Nephron (organoid): ENCODE measurements around the gene PLPP7.
"Not testable (repeated sequence)": the region's sequence is repeated elsewhere in the genome, so short reads cannot be mapped to it uniquely, and the experiment has no call there.

Experiments used
- H3K27ac Mint-ChIP-seq, 3 experiments: 2 replicates each; pipeline ENCODE4 v1.8.0; 2020; ENCODE audit warnings: mixed read lengths in 3 of 3, mild to moderate bottlenecking in 2 of 3, moderate library complexity in 1 of 3
- H3K27me3 Mint-ChIP-seq: 2 replicates; pipeline ENCODE4 v1.8.0; 2021; ENCODE audit warnings: low read depth, mild to moderate bottlenecking, moderate library complexity, mixed read lengths
- H3K36me3 Mint-ChIP-seq: 2 replicates; pipeline ENCODE4 v1.8.0; 2020; ENCODE audit warnings: low read depth, mixed read lengths
- H3K4me1 Mint-ChIP-seq: 2 replicates; pipeline ENCODE4 v1.8.0; 2020; ENCODE audit warnings: mixed read lengths
- H3K4me3 Mint-ChIP-seq, 3 experiments: 2 replicates each; pipeline ENCODE4 v1.8.0; 2020; ENCODE audit warnings: mild to moderate bottlenecking in 3 of 3, mixed read lengths in 3 of 3, moderate library complexity in 2 of 3
- H3K9me3 Mint-ChIP-seq: 2 replicates; pipeline ENCODE4 v1.8.0; 2020; ENCODE audit warnings: mixed read lengths
- TF ChIP-seq, protein P1 (sequence below), 3 experiments: fragments of 200-600 bp; sonication (generic); IDR thresholded peaks; one replicate each; pipeline ENCODE4 v1.5.0; 2021; ENCODE audit warnings: antibody characterized with exemption in 3 of 3; ENCODE audit not compliant: unreplicated experiment in 3 of 3

Gene PLPP7

DNA sequence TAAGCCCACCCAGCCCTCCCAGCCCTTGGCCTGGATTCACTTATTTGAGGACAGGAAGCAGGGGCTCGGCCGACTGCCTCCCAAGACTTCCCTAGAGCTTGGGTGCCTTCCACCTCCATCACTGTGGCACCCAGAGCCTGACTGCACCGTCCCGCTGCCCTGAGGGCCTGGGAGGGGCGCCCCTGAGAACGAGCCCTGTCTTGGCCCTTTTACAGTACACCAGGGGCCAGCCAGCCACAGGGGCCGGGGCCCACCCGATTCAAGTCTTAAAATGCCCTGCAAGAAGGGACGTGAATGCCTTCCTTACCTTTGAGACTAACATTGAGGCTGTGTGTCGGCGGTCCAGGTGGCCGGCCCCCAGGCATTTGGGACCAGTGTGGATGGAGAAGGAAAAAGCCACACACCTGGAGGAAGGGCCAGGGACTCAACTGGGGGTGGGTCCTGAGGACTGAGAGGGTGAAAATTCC is 30.1 kb upstream of the PLPP7 start:
- no peak overlapping the region for H3K27ac Mint-ChIP-seq
- H3K36me3 Mint-ChIP-seq = no peaks in the 10 kb centered on the region
- no peak overlapping the region for H3K4me3 Mint-ChIP-seq
- H3K9me3 Mint-ChIP-seq = no peaks in the 10 kb centered on the region
- H3K4me1 Mint-ChIP-seq = peaks cover 28% of the 10 kb centered on the region
- TF ChIP-seq, protein P1, sequence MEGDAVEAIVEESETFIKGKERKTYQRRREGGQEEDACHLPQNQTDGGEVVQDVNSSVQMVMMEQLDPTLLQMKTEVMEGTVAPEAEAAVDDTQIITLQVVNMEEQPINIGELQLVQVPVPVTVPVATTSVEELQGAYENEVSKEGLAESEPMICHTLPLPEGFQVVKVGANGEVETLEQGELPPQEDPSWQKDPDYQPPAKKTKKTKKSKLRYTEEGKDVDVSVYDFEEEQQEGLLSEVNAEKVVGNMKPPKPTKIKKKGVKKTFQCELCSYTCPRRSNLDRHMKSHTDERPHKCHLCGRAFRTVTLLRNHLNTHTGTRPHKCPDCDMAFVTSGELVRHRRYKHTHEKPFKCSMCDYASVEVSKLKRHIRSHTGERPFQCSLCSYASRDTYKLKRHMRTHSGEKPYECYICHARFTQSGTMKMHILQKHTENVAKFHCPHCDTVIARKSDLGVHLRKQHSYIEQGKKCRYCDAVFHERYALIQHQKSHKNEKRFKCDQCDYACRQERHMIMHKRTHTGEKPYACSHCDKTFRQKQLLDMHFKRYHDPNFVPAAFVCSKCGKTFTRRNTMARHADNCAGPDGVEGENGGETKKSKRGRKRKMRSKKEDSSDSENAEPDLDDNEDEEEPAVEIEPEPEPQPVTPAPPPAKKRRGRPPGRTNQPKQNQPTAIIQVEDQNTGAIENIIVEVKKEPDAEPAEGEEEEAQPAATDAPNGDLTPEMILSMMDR (IDR thresholded peaks at IDR 0.05; ENCODE audit: unreplicated experiment in 3 of 3) = no peak
- peaks cover 10% of the 10 kb centered on the region for H3K27me3 Mint-ChIP-seq

DNA sequence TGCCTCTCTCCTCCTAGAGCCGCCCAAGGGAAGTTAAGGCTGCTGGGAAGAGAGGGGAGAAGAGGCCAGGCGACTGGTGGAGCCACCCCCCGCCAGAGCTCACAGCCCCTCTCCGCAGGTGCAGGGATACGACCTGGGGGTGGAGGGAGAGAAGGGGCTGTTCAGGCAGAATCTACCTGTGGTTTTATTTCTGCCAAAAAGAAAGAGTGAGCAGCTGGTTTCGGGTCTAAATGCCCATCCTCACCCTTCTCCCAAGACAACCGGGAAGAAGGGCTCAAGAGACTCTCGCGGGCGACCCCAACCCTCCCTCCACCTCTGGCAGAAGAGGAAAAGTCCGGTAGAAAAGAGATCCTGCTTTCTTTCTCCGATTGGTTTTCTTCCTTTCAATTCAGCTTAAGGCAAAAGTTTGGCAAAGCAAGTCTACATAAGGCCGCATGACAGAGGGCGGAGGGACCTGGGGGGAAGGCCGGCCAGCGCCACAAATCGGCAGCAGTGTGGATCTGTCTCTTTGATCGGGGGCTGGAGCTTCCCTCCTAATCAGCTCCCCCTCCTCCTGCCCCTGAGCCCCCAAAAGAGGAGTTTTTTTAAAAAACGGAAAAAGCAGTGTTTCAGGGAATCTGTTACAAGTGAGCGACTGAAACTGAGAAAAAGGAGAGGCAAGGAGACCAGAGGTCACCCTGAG is 29.5 kb upstream of the PLPP7 start:
- Mint-ChIP-seq H3K36me3 (no peaks in the 10 kb centered on the region), H3K4me3 (no peak overlapping the region), H3K9me3 (no peaks in the 10 kb centered on the region), H3K27ac (no peak overlapping the region), H3K27me3 (peaks cover 10% of the 10 kb centered on the region), H3K4me1 (peaks cover 28% of the 10 kb centered on the region)
- TF ChIP-seq, protein P1 (IDR thresholded peaks at IDR 0.05; ENCODE audit: unreplicated experiment in 3 of 3) = no peak

DNA sequence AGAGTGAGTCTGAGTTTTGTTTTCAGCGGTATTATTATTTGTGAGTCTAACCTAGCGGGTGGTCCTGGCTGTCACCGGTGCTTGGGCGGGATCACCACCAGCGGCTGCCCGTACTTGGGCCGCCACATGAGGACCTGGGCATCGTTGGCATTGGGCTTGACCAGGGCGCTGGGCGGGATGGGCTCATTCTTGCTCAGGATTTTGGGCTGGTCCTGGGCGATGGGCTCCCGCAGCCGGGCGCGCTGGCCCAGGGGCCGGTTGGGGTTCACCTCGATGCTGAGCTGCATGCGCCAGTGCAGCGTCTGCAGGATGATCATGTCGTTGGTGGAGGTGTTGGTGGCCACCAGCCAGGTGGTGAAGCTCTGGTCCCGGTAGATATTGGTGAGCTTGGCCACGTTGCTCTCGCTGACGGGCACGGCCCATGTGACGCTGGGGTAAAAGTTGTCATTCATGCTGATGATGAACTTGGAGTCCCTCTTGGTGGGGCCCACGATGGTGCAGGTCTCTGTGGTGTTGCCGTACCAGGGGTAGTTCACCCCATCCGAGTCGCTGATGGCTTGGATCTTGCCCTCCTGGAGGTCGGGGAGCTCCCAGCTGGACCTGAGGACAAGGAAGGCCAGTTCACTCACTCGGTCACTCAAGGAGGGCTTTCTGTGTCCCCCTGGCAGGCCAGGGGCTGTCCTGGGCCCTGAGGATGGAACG is 28.6 kb upstream of the PLPP7 start:
- no peaks in the 10 kb centered on the region for H3K9me3 Mint-ChIP-seq
- H3K4me1 Mint-ChIP-seq = peaks cover 23% of the 10 kb centered on the region
- peaks cover 9% of the 10 kb centered on the region for H3K27me3 Mint-ChIP-seq
- no peaks in the 10 kb centered on the region for H3K36me3 Mint-ChIP-seq
- H3K4me3 Mint-ChIP-seq = no peak overlapping the region
- H3K27ac Mint-ChIP-seq = no peak overlapping the region
- TF ChIP-seq, protein P1 (IDR thresholded peaks at IDR 0.05; ENCODE audit: unreplicated experiment in 3 of 3) = no peak

DNA sequence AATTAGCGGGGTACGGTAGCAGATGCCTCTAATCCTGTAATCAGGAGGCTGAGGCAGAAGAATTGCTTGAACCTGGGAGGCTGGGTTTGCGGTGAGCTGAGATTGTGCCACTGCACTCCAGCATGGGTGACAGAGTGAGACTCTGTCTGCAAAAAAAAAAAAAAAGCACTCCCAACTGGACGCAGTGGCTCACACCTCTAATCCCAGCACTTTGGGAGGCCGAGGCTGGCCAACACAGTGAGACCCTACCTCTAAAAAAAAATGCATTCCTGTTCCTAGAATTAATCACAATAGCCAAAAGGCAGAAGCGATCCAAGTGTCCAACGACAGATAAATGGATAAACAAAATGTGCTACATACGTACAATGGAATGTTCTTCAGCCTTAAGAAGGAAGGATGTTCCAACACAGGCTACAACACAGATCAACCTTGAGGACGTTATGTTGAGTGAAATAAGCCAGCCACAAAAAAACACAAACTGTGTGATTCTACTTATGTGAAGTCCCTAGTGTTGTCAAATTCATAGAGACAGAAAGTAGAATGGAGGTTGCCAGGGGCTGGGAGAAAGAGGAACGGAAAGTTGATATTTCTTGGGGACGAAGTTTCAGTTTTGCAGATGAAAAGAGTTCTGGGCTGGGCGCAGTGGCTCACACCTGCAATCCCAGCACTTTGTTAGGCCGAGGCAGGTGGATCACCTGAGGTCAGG is 27.0 kb upstream of the PLPP7 start:
- H3K27ac Mint-ChIP-seq = no peak overlapping the region
- H3K36me3 Mint-ChIP-seq = no peaks in the 10 kb centered on the region
- peaks cover 21% of the 10 kb centered on the region for H3K4me1 Mint-ChIP-seq
- peaks cover 4% of the 10 kb centered on the region for H3K27me3 Mint-ChIP-seq
- TF ChIP-seq, protein P1 (IDR thresholded peaks at IDR 0.05; ENCODE audit: unreplicated experiment in 3 of 3) = no peak
- H3K9me3 Mint-ChIP-seq = no peaks in the 10 kb centered on the region
- H3K4me3 Mint-ChIP-seq = no peak overlapping the region

DNA sequence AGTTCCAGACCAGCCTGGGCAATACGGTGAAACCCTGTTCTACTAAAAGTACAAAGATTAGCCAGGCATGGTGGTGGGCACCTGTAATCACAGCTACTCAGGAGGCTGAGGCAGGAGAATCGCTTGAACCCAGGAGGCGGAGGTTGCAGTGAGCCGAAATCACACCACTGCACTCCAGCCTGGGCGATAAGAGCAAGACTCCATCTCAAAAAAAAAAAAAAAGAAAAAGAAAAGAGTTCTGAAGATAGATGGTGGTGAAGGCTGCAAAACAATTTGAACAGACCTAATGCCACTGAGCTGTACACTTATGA is 26.5 kb upstream of the PLPP7 start:
- peaks cover 16% of the 10 kb centered on the region for H3K4me1 Mint-ChIP-seq
- not testable (repeated sequence) for H3K36me3 Mint-ChIP-seq, H3K4me3 Mint-ChIP-seq, H3K27me3 Mint-ChIP-seq, H3K9me3 Mint-ChIP-seq, H3K27ac Mint-ChIP-seq

DNA sequence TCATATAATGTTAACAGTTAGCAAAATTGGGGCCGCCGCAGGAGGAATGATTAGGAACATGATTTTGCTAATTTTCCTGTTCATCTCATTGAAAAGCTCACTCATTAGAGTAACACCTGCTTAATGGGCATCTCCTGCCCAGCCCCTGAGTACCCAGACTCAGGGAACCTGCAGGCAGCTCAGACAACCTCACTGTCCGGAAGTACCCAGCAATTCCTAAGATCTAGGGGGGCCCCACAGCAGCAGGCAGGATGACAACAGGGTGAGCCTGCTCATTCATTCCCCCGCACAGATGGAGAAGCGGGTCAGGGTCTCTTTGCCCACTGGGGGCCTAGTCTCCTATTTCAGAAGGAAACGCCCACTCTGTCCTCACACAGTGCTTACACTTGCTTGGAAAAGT is 25.8 kb upstream of the PLPP7 start:
- Mint-ChIP-seq H3K36me3 (no peaks in the 10 kb centered on the region), H3K4me1 (peaks cover 13% of the 10 kb centered on the region), H3K9me3 (no peaks in the 10 kb centered on the region), H3K4me3 (no peak overlapping the region), H3K27me3 (peaks cover 4% of the 10 kb centered on the region), H3K27ac (no peak overlapping the region)
- TF ChIP-seq, protein P1 (IDR thresholded peaks at IDR 0.05; ENCODE audit: unreplicated experiment in 3 of 3) = no peak
